GM21717 (cell line): ENCODE results near the gene FZR1.
A peak's percentile ranks its signal among the peaks of the same experiment; 100 is the strongest.
"Not testable (repeated sequence)": the region's sequence is repeated elsewhere in the genome, so short reads cannot be mapped to it uniquely, and the experiment has no call there.

Experiments used
- ATAC-seq: cut with Tn5 transposase; IDR thresholded peaks from one replicate; pipeline ENCODE4 v1.9.1; 2021; ENCODE audit warnings: mild to moderate bottlenecking, moderate library complexity; ENCODE audit not compliant: unreplicated experiment

Gene FZR1

GRCh38 chr19:3570606-3571011, 64.5 kb downstream of the FZR1 start:
- ATAC-seq: no peak

GRCh38 chr19:3572132-3572854, 66.2 kb downstream of the FZR1 start:
- peak; percentile 77 for ATAC-seq

- ATAC-seq: no peak
These were observed 66.7 kb downstream of the FZR1 start, which contains the start of gene HMG20B for GRCh38 chr19:3572855-3573161. Gene HMG20B (plus strand): TSS chr19:3572944. CDS start chr19:3573310, 366 bp downstream.

- no peak for ATAC-seq
These were observed 67.2 kb downstream of the FZR1 start for GRCh38 chr19:3573162-3573857.

GRCh38 chr19:3573858-3574637, 67.9 kb downstream of the FZR1 start:
- no peak for ATAC-seq

GRCh38 chr19:3575260-3575741, 69.2 kb downstream of the FZR1 start:
- no peak for ATAC-seq

- ATAC-seq: no peak
These were observed 70.0 kb downstream of the FZR1 start for GRCh38 chr19:3575949-3576673.

- no peak for ATAC-seq
These were observed 70.8 kb downstream of the FZR1 start for GRCh38 chr19:3576696-3577443.

GRCh38 chr19:3577723-3578344, 71.7 kb downstream of the FZR1 start:
- no peak for ATAC-seq

GRCh38 chr19:3578390-3578789, 72.3 kb downstream of the FZR1 start:
- no peak for ATAC-seq

- no peak for ATAC-seq
These were observed 74.2 kb downstream of the FZR1 start for GRCh38 chr19:3580156-3580934.

- not testable (repeated sequence) for ATAC-seq
These were observed 75.7 kb downstream of the FZR1 start for GRCh38 chr19:3581792-3582191.

GRCh38 chr19:3584036-3584802, 78.1 kb downstream of the FZR1 start:
- ATAC-seq: not testable (repeated sequence)

- ATAC-seq: no peak
These were observed 79.4 kb downstream of the FZR1 start, which contains the start of gene GIPC3 for GRCh38 chr19:3585301-3586126. Gene GIPC3 (plus strand): TSS chr19:3585478. CDS start chr19:3585598, 120 bp downstream.

GRCh38 chr19:3586127-3586626, 80.1 kb downstream of the FZR1 start:
- ATAC-seq: no peak

- no peak for ATAC-seq
These were observed 80.7 kb downstream of the FZR1 start for GRCh38 chr19:3586707-3587346.
